Peyer's patch (tissue), 4 donors: ENCODE measurements around the gene RAB4B.
"Not testable (repeated sequence)": the region's sequence is repeated elsewhere in the genome, so short reads cannot be mapped to it uniquely, and the experiment has no call there.

Experiments
- POLR2A ChIP-seq, 2 donors: fragments of 450-650 bp; IDR thresholded peaks; one replicate each; pipeline ENCODE4 v1.5.1; 2017; ENCODE audit warnings: antibody characterized with exemption in 2 of 2, mild to moderate bottlenecking in 2 of 2, moderate library complexity in 2 of 2
- TF ChIP-seq, protein P1 (sequence below), 6 experiments: fragments of 450-650 bp in 4 of 6; fragments of 200-600 bp in 2 of 6; sonication (generic) in 1 of 6; IDR thresholded peaks; one replicate each; pipeline ENCODE4 v1.5.1; 2017 to 2019; ENCODE audit warnings: antibody characterized with exemption in 6 of 6, mild to moderate bottlenecking in 3 of 6, moderate library complexity in 1 of 6

DNA sequence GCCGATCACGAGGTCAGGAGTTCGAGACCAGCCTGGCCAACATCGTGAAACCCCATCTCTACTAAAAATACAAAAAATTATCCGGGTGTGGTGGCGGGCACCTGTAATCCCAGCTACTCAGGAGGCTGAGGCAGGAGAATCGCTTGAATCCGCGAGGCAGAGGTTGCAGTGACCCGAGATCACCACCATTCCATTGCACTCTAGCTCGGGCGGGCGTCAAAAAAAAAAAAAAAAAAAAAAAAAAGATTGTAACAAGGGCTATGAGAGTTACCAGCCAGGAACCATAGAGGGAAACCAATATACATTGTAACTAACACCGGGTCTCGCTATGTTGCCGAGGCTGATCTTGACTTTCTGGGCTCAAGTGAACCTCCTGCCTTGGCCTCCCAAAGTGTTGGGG is 45.7 kb upstream of the RAB4B start:
- TF ChIP-seq, protein P1, sequence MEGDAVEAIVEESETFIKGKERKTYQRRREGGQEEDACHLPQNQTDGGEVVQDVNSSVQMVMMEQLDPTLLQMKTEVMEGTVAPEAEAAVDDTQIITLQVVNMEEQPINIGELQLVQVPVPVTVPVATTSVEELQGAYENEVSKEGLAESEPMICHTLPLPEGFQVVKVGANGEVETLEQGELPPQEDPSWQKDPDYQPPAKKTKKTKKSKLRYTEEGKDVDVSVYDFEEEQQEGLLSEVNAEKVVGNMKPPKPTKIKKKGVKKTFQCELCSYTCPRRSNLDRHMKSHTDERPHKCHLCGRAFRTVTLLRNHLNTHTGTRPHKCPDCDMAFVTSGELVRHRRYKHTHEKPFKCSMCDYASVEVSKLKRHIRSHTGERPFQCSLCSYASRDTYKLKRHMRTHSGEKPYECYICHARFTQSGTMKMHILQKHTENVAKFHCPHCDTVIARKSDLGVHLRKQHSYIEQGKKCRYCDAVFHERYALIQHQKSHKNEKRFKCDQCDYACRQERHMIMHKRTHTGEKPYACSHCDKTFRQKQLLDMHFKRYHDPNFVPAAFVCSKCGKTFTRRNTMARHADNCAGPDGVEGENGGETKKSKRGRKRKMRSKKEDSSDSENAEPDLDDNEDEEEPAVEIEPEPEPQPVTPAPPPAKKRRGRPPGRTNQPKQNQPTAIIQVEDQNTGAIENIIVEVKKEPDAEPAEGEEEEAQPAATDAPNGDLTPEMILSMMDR (IDR thresholded peaks at IDR 0.05), result not testable (repeated sequence)
- TF ChIP-seq POLR2A (IDR thresholded peaks at IDR 0.05), result not testable (repeated sequence)
